Astrocyte of the spinal cord (primary cell): ENCODE measurements around the gene LRTM2.

Experiments used
- DNase-seq: peaks from one replicate; pipeline ENCODE4 v3.0.0; 2011; ENCODE audit warnings: low read depth, low spot score
- H3K4me3 ChIP-seq: 2 replicates; pipeline ENCODE4 v1.5.1; 2011; ENCODE audit warnings: low read depth, mild to moderate bottlenecking, low read length, moderate library complexity
- CTCF ChIP-seq: IDR thresholded peaks from 2 replicates; pipeline ENCODE4 v1.5.1; 2012; ENCODE audit warnings: low read depth, mild to moderate bottlenecking, low read length, inconsistent platforms
- in situ Hi-C: cut with HindIII; loops from 2 replicates; pipeline ENCODE4 v1.10.0; 2017; ENCODE audit warnings: low sequenced_read_pairs

LRTM2 gene

GRCh38 chr12:1834186-1834925 is 14.0 kb downstream of the LRTM2 start:
- no peak overlapping the region for H3K4me3 ChIP-seq
- in situ Hi-C loops, result no loop called here
- no peak for DNase-seq
- TF ChIP-seq CTCF, result no peak

GRCh38 chr12:1835211-1836131 is 15.1 kb downstream of the LRTM2 start:
- no peak overlapping the region for H3K4me3 ChIP-seq
- in situ Hi-C loops, result no loop called here
- no peak for DNase-seq
- TF ChIP-seq CTCF, result no peak

- H3K4me3 ChIP-seq, result no peak overlapping the region
- in situ Hi-C loops, result no loop called here
- no peak for TF ChIP-seq CTCF
- no peak for DNase-seq
Measured at GRCh38 chr12:1836241-1836803, 16.0 kb downstream of the LRTM2 start.

GRCh38 chr12:1836854-1837421 is 16.6 kb downstream of the LRTM2 start:
- in situ Hi-C loops, result no loop called here
- TF ChIP-seq CTCF, result no peak
- DNase-seq, result no peak
- no peak overlapping the region for H3K4me3 ChIP-seq

GRCh38 chr12:1837541-1838204 is 17.3 kb downstream of the LRTM2 start:
- no peak for TF ChIP-seq CTCF
- H3K4me3 ChIP-seq, result no peak overlapping the region
- DNase-seq, result peak; percentile 39
- in situ Hi-C loops, result no loop called here
